ENCODE data around the gene JMJD8. TPM values are rescaled to one million over a fixed set of nuclear protein-coding genes. Genes with fewer than 3 reads are reported as not detected.

Gene JMJD8
- total and polyA plus RNA-seq, 9 of the 15 experiments (the other 6 are each of a cell fraction or from before 2014, with no cell fraction given), result 1.2 to 50.6 (median 29.3) TPM

GRCh38 chr16:660459-661183, 23.5 kb downstream of the JMJD8 start (continued):
- TF ChIP-seq BCLAF1 (IDR thresholded peaks at IDR 0.05; ENCODE audit: borderline replicate concordance in 1 of 2, control insufficient read depth in 1 of 2, low read depth in 2 of 2, low read length in 1 of 2) (0 out of 4 replicates have a peak, but pooled peaks of 1 of the 2 experiments have one; percentile 19), POLR2G (IDR thresholded peaks at IDR 0.05; ENCODE audit: low read depth, low read length) (peak; percentile 83), BHLHE40 (IDR thresholded peaks at IDR 0.05; ENCODE audit: low read length) (peak; percentile 93), NEUROD1 (IDR thresholded peaks at IDR 0.05; ENCODE audit: borderline replicate concordance, low read depth, low read length, partially characterized antibody) (peak; percentile 24), ATF7 (IDR thresholded peaks at IDR 0.05) (0 out of 2 replicates have a peak, but pooled peaks have one; percentile 7), CCNT2 (IDR thresholded peaks at IDR 0.05; ENCODE audit: borderline replicate concordance, extremely low read depth, insufficient read length, low read depth, low read length) (peak; percentile 25), NFATC3 (IDR thresholded peaks at IDR 0.05) (no peak), MBD2 (IDR thresholded peaks at IDR 0.05; ENCODE audit: borderline replicate concordance, low read depth) (0 out of 2 replicates have a peak, but pooled peaks have one; percentile 35), SUPT5H (IDR thresholded peaks at IDR 0.05) (no peak), LCOR (CRISPR knock-in tag; IDR thresholded peaks at IDR 0.05) (peak; percentile 20; the same call in 1 of the 2 replicates), SRF (CRISPR knock-in tag; IDR thresholded peaks at IDR 0.05) (peak in 1 of 2 experiments; percentile 65; a peak in 2 of 4 replicates), TAF7 (tag; IDR thresholded peaks at IDR 0.05) (no peak), FOXP1 (CRISPR knock-in tag; IDR thresholded peaks at IDR 0.05) (0 out of 2 replicates have a peak, but pooled peaks have one; percentile 66), SMC3 (conservative IDR thresholded peaks at IDR 0.05; ENCODE audit: insufficient read depth, low read depth, low read length) (peak; percentile 29; the same call in 1 of the 2 replicates), ZNF830 (CRISPR knock-in tag; IDR thresholded peaks at IDR 0.05) (no peak), FOXK2 (conservative IDR thresholded peaks at IDR 0.05 in 1 of 2, IDR thresholded peaks at IDR 0.05 in 1 of 2; ENCODE audit: low read depth in 2 of 2) (no peak), ZBTB7A (IDR thresholded peaks at IDR 0.05; ENCODE audit: borderline replicate concordance, control insufficient read depth, low read depth, low read length) (0 out of 2 replicates have a peak, but pooled peaks have one; percentile 28), GATAD2B (IDR thresholded peaks at IDR 0.05; ENCODE audit: borderline replicate concordance) (peak; percentile 39; the same call in 1 of the 2 replicates), ZNF764 (CRISPR knock-in tag; IDR thresholded peaks at IDR 0.05; ENCODE audit: low read depth) (peak; percentile 67; the same call in 1 of the 2 replicates)
- TF ChIP-seq, protein P1, sequence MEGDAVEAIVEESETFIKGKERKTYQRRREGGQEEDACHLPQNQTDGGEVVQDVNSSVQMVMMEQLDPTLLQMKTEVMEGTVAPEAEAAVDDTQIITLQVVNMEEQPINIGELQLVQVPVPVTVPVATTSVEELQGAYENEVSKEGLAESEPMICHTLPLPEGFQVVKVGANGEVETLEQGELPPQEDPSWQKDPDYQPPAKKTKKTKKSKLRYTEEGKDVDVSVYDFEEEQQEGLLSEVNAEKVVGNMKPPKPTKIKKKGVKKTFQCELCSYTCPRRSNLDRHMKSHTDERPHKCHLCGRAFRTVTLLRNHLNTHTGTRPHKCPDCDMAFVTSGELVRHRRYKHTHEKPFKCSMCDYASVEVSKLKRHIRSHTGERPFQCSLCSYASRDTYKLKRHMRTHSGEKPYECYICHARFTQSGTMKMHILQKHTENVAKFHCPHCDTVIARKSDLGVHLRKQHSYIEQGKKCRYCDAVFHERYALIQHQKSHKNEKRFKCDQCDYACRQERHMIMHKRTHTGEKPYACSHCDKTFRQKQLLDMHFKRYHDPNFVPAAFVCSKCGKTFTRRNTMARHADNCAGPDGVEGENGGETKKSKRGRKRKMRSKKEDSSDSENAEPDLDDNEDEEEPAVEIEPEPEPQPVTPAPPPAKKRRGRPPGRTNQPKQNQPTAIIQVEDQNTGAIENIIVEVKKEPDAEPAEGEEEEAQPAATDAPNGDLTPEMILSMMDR (IDR thresholded peaks at IDR 0.05 in 2 of 3, conservative IDR thresholded peaks at IDR 0.05 in 1 of 3; ENCODE audit: insufficient read depth in 2 of 3, low read depth in 1 of 3, low read length in 3 of 3), result peak; percentile 55 to 92 (median 80)
- TF ChIP-seq, protein P2, sequence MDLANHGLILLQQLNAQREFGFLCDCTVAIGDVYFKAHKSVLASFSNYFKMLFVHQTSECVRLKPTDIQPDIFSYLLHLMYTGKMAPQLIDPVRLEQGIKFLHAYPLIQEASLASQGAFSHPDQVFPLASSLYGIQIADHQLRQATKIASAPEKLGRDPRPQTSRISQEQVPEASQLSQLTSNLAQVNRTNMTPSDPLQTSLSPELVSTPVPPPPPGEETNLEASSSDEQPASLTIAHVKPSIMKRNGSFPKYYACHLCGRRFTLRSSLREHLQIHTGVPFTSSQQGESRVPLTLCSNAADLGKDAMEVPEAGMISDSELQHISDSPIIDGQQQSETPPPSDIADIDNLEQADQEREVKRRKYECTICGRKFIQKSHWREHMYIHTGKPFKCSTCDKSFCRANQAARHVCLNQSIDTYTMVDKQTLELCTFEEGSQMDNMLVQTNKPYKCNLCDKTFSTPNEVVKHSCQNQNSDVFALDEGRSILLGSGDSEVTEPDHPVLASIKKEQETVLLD (IDR thresholded peaks at IDR 0.05), result peak; percentile 76; the same call in 1 of the 2 replicates

All from K562 (cell line).